ENCODE results near the gene CCDC6.
"Not testable (repeated sequence)": the region's sequence is repeated elsewhere in the genome, so short reads cannot be mapped to it uniquely, and the experiment has no call there.

GRCh38 chr10:59787032-59787431 is 119.3 kb downstream of the CCDC6 start:
- TF ChIP-seq CTCF, POLR2A (IDR thresholded peaks at IDR 0.05): not testable (repeated sequence)
